ENCODE measurements around the gene CMTM4. TPM values are rescaled to one million over a fixed set of nuclear protein-coding genes. Genes with fewer than 3 reads are reported as not detected.
A peak's percentile ranks its signal among the peaks of the same experiment; 100 is the strongest.

CMTM4 gene
- total and polyA plus RNA-seq, 3 experiments from 2014 or later, result 0.20 to 4.4 (median 4.1) TPM

- H3K36me3 Mint-ChIP-seq, result peaks cover 0 to 59% (median 0%) of the 10 kb centered on the region in 3 donors
- H3K27ac ChIP-seq (ENCODE audit: low read depth, low read length), result no peak overlapping the region
- peaks cover 0 to 1% of the 10 kb centered on the region in 2 donors for H3K27me3 Mint-ChIP-seq
- no peak overlapping the region for H3K4me3 Mint-ChIP-seq
- ChIA-PET CTCF (interaction anchor here (1.4 to 4.6 kb wide), 5 partner anchors 13 to 41 kb away, joined by 5 to 23 read pairs (median 11); no protein-coding TSS in a partner anchor), POLR2A (no interaction called here)
- H3K4me1 ChIP-seq (ENCODE audit: insufficient read depth, low read length), result peaks cover 27% of the 10 kb centered on the region
- H3K27me3 ChIP-seq (ENCODE audit: insufficient read depth, low read length, poor library complexity, severe bottlenecking), result no peaks in the 10 kb centered on the region
- no peak overlapping the region for H3K4me3 ChIP-seq (ENCODE audit: low read length)
- no peaks in the 10 kb centered on the region for H3K9me3 Mint-ChIP-seq
- H3K27ac Mint-ChIP-seq, result peak overlapping the region in 5 of 8 donors; percentile 23 to 72 (median 62)
- H3K9me3 ChIP-seq (ENCODE audit: low read length), result no peaks in the 10 kb centered on the region
- no peak for DNase-seq
- peaks cover 29% of the 10 kb centered on the region for H3K36me3 ChIP-seq (ENCODE audit: insufficient read depth, low read length)
- H3K4me1 Mint-ChIP-seq, result peaks cover 26 to 37% (median 27%) of the 10 kb centered on the region in 3 donors
These were observed 86.3 kb downstream of the CMTM4 start for GRCh38 chr16:66610111-66610820.

- H3K36me3 Mint-ChIP-seq, result peaks cover 0 to 54% (median 0%) of the 10 kb centered on the region in 3 donors
- H3K4me1 Mint-ChIP-seq, result peaks cover 26 to 37% (median 27%) of the 10 kb centered on the region in 3 donors
- POLR2A ChIA-PET, result interaction anchor here (0.6 kb wide), 1 partner anchor 401 kb away, joined by 4 read pairs; no protein-coding TSS in a partner anchor
- Histone ChIP-seq H3K4me1 (ENCODE audit: insufficient read depth, low read length) (peaks cover 27% of the 10 kb centered on the region), H3K27ac (ENCODE audit: low read depth, low read length) (no peak overlapping the region), H3K36me3 (ENCODE audit: insufficient read depth, low read length) (peaks cover 29% of the 10 kb centered on the region), H3K4me3 (ENCODE audit: low read length) (no peak overlapping the region), H3K9me3 (ENCODE audit: low read length) (no peaks in the 10 kb centered on the region), H3K27me3 (ENCODE audit: insufficient read depth, low read length, poor library complexity, severe bottlenecking) (no peaks in the 10 kb centered on the region)
- H3K27me3 Mint-ChIP-seq, result peaks cover 0 to 1% of the 10 kb centered on the region in 2 donors
- CTCF ChIA-PET, result interaction anchor here (0.6 to 4.6 kb wide), 32 partner anchors 8 to 265 kb away, joined by 3 to 26 read pairs (median 6); partner anchors contain the start of genes CKLF and DYNC1LI2
- H3K9me3 Mint-ChIP-seq, result no peaks in the 10 kb centered on the region
- H3K27ac Mint-ChIP-seq, result peak overlapping the region in 3 of 8 donors; percentile 45 to 87 (median 85)
- H3K4me3 Mint-ChIP-seq, result no peak overlapping the region
- no peak for DNase-seq
These were observed 87.4 kb downstream of the CMTM4 start for GRCh38 chr16:66609139-66609510.

- H3K4me1 Mint-ChIP-seq, result peaks cover 31 to 43% (median 33%) of the 10 kb centered on the region in 3 donors
- no peaks in the 10 kb centered on the region for H3K9me3 Mint-ChIP-seq
- no peaks in the 10 kb centered on the region for H3K9me3 ChIP-seq (ENCODE audit: low read length)
- peak overlapping the region; percentile 30 to 93 (median 72) for H3K27ac Mint-ChIP-seq
- peaks cover 0 to 58% (median 0%) of the 10 kb centered on the region in 3 donors for H3K36me3 Mint-ChIP-seq
- peaks cover 28% of the 10 kb centered on the region for H3K36me3 ChIP-seq (ENCODE audit: insufficient read depth, low read length)
- ChIA-PET CTCF (interaction anchor here (0.6 to 4.6 kb wide), 36 partner anchors 9 to 266 kb away, joined by 3 to 26 read pairs (median 5); partner anchors contain the start of genes CKLF, DYNC1LI2 and NAE1), POLR2A (interaction anchor here (0.6 kb wide), 2 partner anchors 132 to 402 kb away, joined by 3 to 4 read pairs; no protein-coding TSS in a partner anchor)
- no peak overlapping the region for H3K27ac ChIP-seq (ENCODE audit: low read depth, low read length)
- DNase-seq, result peak; percentile 69 to 85 (median 74)
- peaks cover 0 to 1% of the 10 kb centered on the region in 2 donors for H3K27me3 Mint-ChIP-seq
- H3K4me1 ChIP-seq (ENCODE audit: insufficient read depth, low read length), result peaks cover 33% of the 10 kb centered on the region
- no peaks in the 10 kb centered on the region for H3K27me3 ChIP-seq (ENCODE audit: insufficient read depth, low read length, poor library complexity, severe bottlenecking)
- peak overlapping the region in 4 of 7 donors; percentile 42 to 67 (median 45) for H3K4me3 Mint-ChIP-seq
- no peak overlapping the region for H3K4me3 ChIP-seq (ENCODE audit: low read length)
These were observed 88.1 kb downstream of the CMTM4 start for GRCh38 chr16:66608241-66609138.

GRCh38 chr16:66605979-66606751, 90.4 kb downstream of the CMTM4 start:
- H3K27me3 ChIP-seq (ENCODE audit: insufficient read depth, low read length, poor library complexity, severe bottlenecking), result no peaks in the 10 kb centered on the region
- no peak for DNase-seq
- H3K27me3 Mint-ChIP-seq, result peaks cover 0 to 1% of the 10 kb centered on the region in 2 donors
- peak overlapping the region; percentile 69 to 91 (median 86) for H3K4me3 Mint-ChIP-seq
- ChIA-PET POLR2A (interaction anchor here (0.6 kb wide), 1 partner anchor 84 kb away, joined by 4 read pairs; no protein-coding TSS in a partner anchor), CTCF (interaction anchor here (1.5 to 4.6 kb wide), 6 partner anchors 9 to 199 kb away, joined by 4 to 26 read pairs (median 18); no protein-coding TSS in a partner anchor)
- peak overlapping the region; percentile 59 for H3K27ac ChIP-seq (ENCODE audit: low read depth, low read length)
- H3K4me3 ChIP-seq (ENCODE audit: low read length), result peak overlapping the region; percentile 43
- H3K4me1 Mint-ChIP-seq, result peaks cover 35 to 49% (median 40%) of the 10 kb centered on the region in 3 donors
- no peaks in the 10 kb centered on the region for H3K9me3 ChIP-seq (ENCODE audit: low read length)
- no peaks in the 10 kb centered on the region for H3K9me3 Mint-ChIP-seq
- H3K27ac Mint-ChIP-seq, result peak overlapping the region; percentile 88 to 97 (median 90)
- H3K36me3 ChIP-seq (ENCODE audit: insufficient read depth, low read length), result peaks cover 16% of the 10 kb centered on the region
- peaks cover 37% of the 10 kb centered on the region for H3K4me1 ChIP-seq (ENCODE audit: insufficient read depth, low read length)
- peaks cover 0 to 35% (median 0%) of the 10 kb centered on the region in 3 donors for H3K36me3 Mint-ChIP-seq

- peaks cover 37% of the 10 kb centered on the region for H3K4me1 ChIP-seq (ENCODE audit: insufficient read depth, low read length)
- ChIA-PET POLR2A (interaction anchor here (2.0 to 2.2 kb wide), 2 partner anchors 16 to 84 kb away, joined by 13 read pairs; no protein-coding TSS in a partner anchor), CTCF (interaction anchor here (1.0 to 4.6 kb wide), 6 partner anchors 8 to 198 kb away, joined by 3 to 23 read pairs (median 13); partner anchors contain the start of gene CKLF)
- Mint-ChIP-seq H3K4me1 (peaks cover 35 to 49% (median 40%) of the 10 kb centered on the region in 3 donors), H3K9me3 (no peaks in the 10 kb centered on the region), H3K36me3 (peaks cover 0 to 28% (median 0%) of the 10 kb centered on the region in 3 donors), H3K27ac (peak overlapping the region in 6 of 8 donors; percentile 78 to 97 (median 90)), H3K4me3 (peak overlapping the region; percentile 69 to 89 (median 80)), H3K27me3 (peaks cover 0 to 1% of the 10 kb centered on the region in 2 donors)
- H3K4me3 ChIP-seq (ENCODE audit: low read length), result peak overlapping the region; percentile 43
- peak overlapping the region; percentile 59 for H3K27ac ChIP-seq (ENCODE audit: low read depth, low read length)
- DNase-seq, result peak in 3 of 5 donors; percentile 26 to 63 (median 31)
- peaks cover 15% of the 10 kb centered on the region for H3K36me3 ChIP-seq (ENCODE audit: insufficient read depth, low read length)
- no peaks in the 10 kb centered on the region for H3K27me3 ChIP-seq (ENCODE audit: insufficient read depth, low read length, poor library complexity, severe bottlenecking)
- H3K9me3 ChIP-seq (ENCODE audit: low read length), result no peaks in the 10 kb centered on the region
These were observed 91.2 kb downstream of the CMTM4 start for GRCh38 chr16:66605177-66605978.

GRCh38 chr16:66604376-66605176, 92.0 kb downstream of the CMTM4 start, which contains the start of gene CMTM3:
TSS of gene CMTM3 (plus strand) at chr16:66604704. CDS start at chr16:66604806, 102 bp downstream.
- H3K4me3 ChIP-seq (ENCODE audit: low read length), result peak within 1 kb of the TSS; percentile 83
- H3K4me1 Mint-ChIP-seq, result peaks cover 35 to 47% (median 40%) of the 10 kb centered on the region in 3 donors
- ChIA-PET CTCF (interaction anchor here (0.9 to 2.8 kb wide), 12 partner anchors 12 to 199 kb away, joined by 3 to 23 read pairs (median 4); partner anchors contain the start of genes CKLF and CMTM2), POLR2A (interaction anchor here (0.9 to 2.2 kb wide), 10 partner anchors 15 to 269 kb away, joined by 3 to 15 read pairs (median 3); partner anchors contain the start of genes CKLF, CMTM2 and TK2)
- peaks cover 0 to 1% of the 10 kb centered on the region in 2 donors for H3K27me3 Mint-ChIP-seq
- peaks cover 7% of the 10 kb centered on the region for H3K36me3 ChIP-seq (ENCODE audit: insufficient read depth, low read length)
- H3K9me3 ChIP-seq (ENCODE audit: low read length), result no peaks in the 10 kb centered on the region
- H3K27ac Mint-ChIP-seq, result peak within 1 kb of the TSS; percentile 84 to 98 (median 93)
- no peaks in the 10 kb centered on the region for H3K9me3 Mint-ChIP-seq
- DNase-seq, result peak; percentile 55 to 81 (median 70)
- H3K4me3 Mint-ChIP-seq, result peak within 1 kb of the TSS; percentile 83 to 99 (median 90)
- peaks cover 37% of the 10 kb centered on the region for H3K4me1 ChIP-seq (ENCODE audit: insufficient read depth, low read length)
- peak within 1 kb of the TSS; percentile 65 for H3K27ac ChIP-seq (ENCODE audit: low read depth, low read length)
- peaks cover 0 to 20% (median 0%) of the 10 kb centered on the region in 3 donors for H3K36me3 Mint-ChIP-seq
- H3K27me3 ChIP-seq (ENCODE audit: insufficient read depth, low read length, poor library complexity, severe bottlenecking), result no peaks in the 10 kb centered on the region

Data from CD8-positive, alpha-beta memory T cell (primary cell).